H9 (cell line): ENCODE measurements around the gene SYT15B. TPM values are rescaled to one million over a fixed set of nuclear protein-coding genes. Genes with fewer than 3 reads are reported as not detected.
"Not testable (repeated sequence)": the region's sequence is repeated elsewhere in the genome, so short reads cannot be mapped to it uniquely, and the experiment has no call there.

Experiments used
- DNase-seq: peaks from one replicate; pipeline ENCODE4 v3.0.0-alpha.2; 2017
- H2AFZ ChIP-seq: one replicate; pipeline ENCODE4 v1.6.1; 2013; ENCODE audit warnings: mild to moderate bottlenecking, low read length, control low read depth, moderate library complexity
- H2AK5ac ChIP-seq: 2 replicates; pipeline ENCODE4 v1.6.1; 2013; ENCODE audit warnings: low read length, control low read depth, mixed read lengths; ENCODE audit not compliant: insufficient read length
- H2BK120ac ChIP-seq: one replicate; pipeline ENCODE4 v1.6.1; 2013; ENCODE audit warnings: low read depth, mild to moderate bottlenecking, low read length, control low read depth, inconsistent platforms; ENCODE audit not compliant: poor library complexity, severe bottlenecking
- H2BK12ac ChIP-seq: 2 replicates; pipeline ENCODE4 v1.6.1; 2013; ENCODE audit warnings: low read length, control low read depth, mixed read lengths, low read depth; ENCODE audit not compliant: insufficient read length
- H2BK15ac ChIP-seq: 2 replicates; pipeline ENCODE4 v1.6.1; 2013; ENCODE audit warnings: low read depth, low read length, control low read depth
- H2BK20ac ChIP-seq: one replicate; pipeline ENCODE4 v1.6.1; 2013; ENCODE audit warnings: low read depth, mild to moderate bottlenecking, low read length, control low read depth, inconsistent platforms; ENCODE audit not compliant: poor library complexity, severe bottlenecking
- H2BK5ac ChIP-seq: 2 replicates; pipeline ENCODE4 v1.6.1; 2013; ENCODE audit warnings: low read length, control low read depth, mixed read lengths; ENCODE audit not compliant: insufficient read length
- H3K14ac ChIP-seq: 2 replicates; pipeline ENCODE4 v1.6.1; 2013; ENCODE audit warnings: low read length, control low read depth; ENCODE audit not compliant: insufficient read depth
- H3K18ac ChIP-seq: 2 replicates; pipeline ENCODE4 v1.6.1; 2013; ENCODE audit warnings: low read depth, mild to moderate bottlenecking, mixed read lengths, low read length, control low read depth; ENCODE audit not compliant: insufficient read length
- H3K23ac ChIP-seq: 2 replicates; pipeline ENCODE4 v1.6.1; 2013; ENCODE audit warnings: low read length, control low read depth, mixed read lengths, low read depth; ENCODE audit not compliant: insufficient read length
- H3K23me2 ChIP-seq: 2 replicates; pipeline ENCODE4 v1.6.1; 2013; ENCODE audit warnings: low read depth, mild to moderate bottlenecking, mixed read lengths, low read length, control low read depth; ENCODE audit not compliant: insufficient read length, poor library complexity, severe bottlenecking
- H3K27ac ChIP-seq: 2 replicates; pipeline ENCODE4 v1.5.1; 2013; ENCODE audit warnings: low read length, control low read depth, mixed read lengths, low read depth; ENCODE audit not compliant: insufficient read length
- H3K27me3 ChIP-seq: 2 replicates; pipeline ENCODE4 v1.6.1; 2013; ENCODE audit warnings: low read length, control low read depth, inconsistent platforms; ENCODE audit not compliant: insufficient read depth
- H3K4ac ChIP-seq: 2 replicates; pipeline ENCODE4 v1.6.1; 2013; ENCODE audit warnings: low read depth, mild to moderate bottlenecking, control low read depth, inconsistent platforms, low read length, moderate library complexity
- H3K4me1 ChIP-seq: 2 replicates; pipeline ENCODE4 v1.6.1; 2013; ENCODE audit warnings: low read length, control low read depth, inconsistent platforms; ENCODE audit not compliant: insufficient read depth
- H3K4me2 ChIP-seq: 2 replicates; pipeline ENCODE4 v1.6.1; 2013; ENCODE audit warnings: low read length, control low read depth, mixed read lengths; ENCODE audit not compliant: insufficient read length, insufficient read depth
- H3K56ac ChIP-seq: 2 replicates; pipeline ENCODE4 v1.6.1; 2013; ENCODE audit warnings: low read depth, mild to moderate bottlenecking, mixed read lengths, low read length, control low read depth; ENCODE audit not compliant: insufficient read length
- H3K79me1 ChIP-seq: 2 replicates; pipeline ENCODE4 v1.6.1; 2013; ENCODE audit warnings: low read depth, mild to moderate bottlenecking, moderate library complexity, low read length, control low read depth, inconsistent platforms; ENCODE audit not compliant: insufficient read depth, poor library complexity, severe bottlenecking
- H3K79me2 ChIP-seq: 2 replicates; pipeline ENCODE4 v1.6.1; 2013; ENCODE audit warnings: low read length, control low read depth, inconsistent platforms; ENCODE audit not compliant: insufficient read depth
- H3K9ac ChIP-seq: 2 replicates; pipeline ENCODE4 v1.6.1; 2013; ENCODE audit warnings: low read length, control low read depth, mixed read lengths; ENCODE audit not compliant: insufficient read length; ENCODE audit errors: extremely low read depth
- H3K9me3 ChIP-seq: one replicate; pipeline ENCODE4 v1.6.1; 2013; ENCODE audit warnings: low read depth, low read length, inconsistent platforms; ENCODE audit not compliant: control insufficient read depth
- H3T11ph ChIP-seq: one replicate; pipeline ENCODE4 v1.6.1; 2013; ENCODE audit warnings: mild to moderate bottlenecking, low read length, control low read depth, inconsistent platforms
- H4K20me1 ChIP-seq: one replicate; pipeline ENCODE4 v1.6.1; 2013; ENCODE audit not compliant: control insufficient read depth, insufficient read length, insufficient read depth
- H4K5ac ChIP-seq: 2 replicates; pipeline ENCODE4 v1.6.1; 2013; ENCODE audit warnings: low read depth, mild to moderate bottlenecking, mixed read lengths, low read length, control low read depth; ENCODE audit not compliant: insufficient read length
- H4K8ac ChIP-seq: replicated peaks from 2 replicates; pipeline ENCODE4 v1.6.1; 2013; ENCODE audit warnings: low read length, control low read depth, mixed read lengths, low read depth; ENCODE audit not compliant: insufficient read length
- H4K91ac ChIP-seq: 2 replicates; pipeline ENCODE4 v1.6.1; 2013; ENCODE audit warnings: low read depth, mild to moderate bottlenecking, moderate library complexity, mixed read lengths, low read length, control low read depth; ENCODE audit not compliant: insufficient read length
- H3K27ac Mint-ChIP-seq, 3 experiments: 2 replicates in 2 of 3; 3 replicates in 1 of 3; pipeline ENCODE4 v1.8.0; 2020 to 2021; ENCODE audit warnings: mixed read lengths in 3 of 3, mild to moderate bottlenecking in 1 of 3, moderate library complexity in 1 of 3
- H3K27me3 Mint-ChIP-seq: 2 replicates; pipeline ENCODE4 v1.8.0; 2021; ENCODE audit warnings: low read depth, mild to moderate bottlenecking, moderate library complexity, mixed read lengths
- H3K36me3 Mint-ChIP-seq, 3 experiments: 2 replicates in 2 of 3; 3 replicates in 1 of 3; pipeline ENCODE4 v1.8.0; 2020 to 2021; ENCODE audit warnings: low read depth in 3 of 3, mixed read lengths in 3 of 3; ENCODE audit not compliant: insufficient read depth in 1 of 3
- H3K4me1 Mint-ChIP-seq, 2 experiments: 2 replicates each; pipeline ENCODE4 v1.8.0; 2020; ENCODE audit warnings: mixed read lengths in 2 of 2
- H3K4me3 Mint-ChIP-seq, 2 experiments: 2 replicates in 1 of 2; 3 replicates in 1 of 2; pipeline ENCODE4 v1.8.0; 2020 to 2021; ENCODE audit warnings: mild to moderate bottlenecking in 2 of 2, mixed read lengths in 2 of 2, moderate library complexity in 1 of 2
- H3K9me3 Mint-ChIP-seq, 2 experiments: 2 replicates in 1 of 2; 3 replicates in 1 of 2; pipeline ENCODE4 v1.8.0; 2020; ENCODE audit warnings: mild to moderate bottlenecking in 2 of 2, mixed read lengths in 2 of 2, moderate library complexity in 1 of 2
- WGBS: extraction: QIAGEN DNeasy Blood & Tissue Kit; methylation state at CpG from one replicate; pipeline ENCODE4 v1.1.7; 2013; ENCODE audit warnings: missing lambda C conversion rate, low lambda C conversion rate, mixed read lengths; ENCODE audit not compliant: insufficient read length; ENCODE audit errors: extremely low coverage; 5-methylcytosine and 5-hydroxymethylcytosine counted together
- total RNA-seq: library from RNA; stranded (reverse); gene quantifications from 2 replicates; pipeline ENCODE4 v1.2.1, GENCODE V29; 2021

The SYT15B gene
- total RNA-seq, 1 experiment from 2014 or later = 0.24 TPM

- DNase-seq, H3K4me1 ChIP-seq, H4K8ac ChIP-seq, H3K36me3 Mint-ChIP-seq, H2BK15ac ChIP-seq, H4K20me1 ChIP-seq, H2BK12ac ChIP-seq, H3K27me3 ChIP-seq, H3K27ac Mint-ChIP-seq, H3K23me2 ChIP-seq, H3K79me1 ChIP-seq, H4K5ac ChIP-seq, H2BK120ac ChIP-seq, H3K9ac ChIP-seq, H3K4me3 Mint-ChIP-seq, H3K9me3 ChIP-seq, H3T11ph ChIP-seq, H3K79me2 ChIP-seq, H2AFZ ChIP-seq, H2BK5ac ChIP-seq, H3K27ac ChIP-seq, H3K18ac ChIP-seq, H3K4me2 ChIP-seq, H3K9me3 Mint-ChIP-seq, H4K91ac ChIP-seq, H3K14ac ChIP-seq, H3K4ac ChIP-seq, H3K56ac ChIP-seq, H3K23ac ChIP-seq, H3K4me1 Mint-ChIP-seq, H2AK5ac ChIP-seq, H3K27me3 Mint-ChIP-seq, H2BK20ac ChIP-seq: not testable (repeated sequence)
- no CpG with 5 or more reads among the region's 13 CpGs for WGBS
These were observed 7.2 kb downstream of the SYT15B start for GRCh38 chr10:47756169-47756568.

- H3K9me3 Mint-ChIP-seq, H4K8ac ChIP-seq, H3K27me3 ChIP-seq, H3K36me3 Mint-ChIP-seq, H3K27ac Mint-ChIP-seq, H3K9ac ChIP-seq, H2BK15ac ChIP-seq, H3K56ac ChIP-seq, H3K4me1 Mint-ChIP-seq, H3K79me2 ChIP-seq, H3K27ac ChIP-seq, H2BK120ac ChIP-seq, H3K18ac ChIP-seq, H3K27me3 Mint-ChIP-seq, H3K14ac ChIP-seq, H3K9me3 ChIP-seq, H3K4me2 ChIP-seq, H3K23ac ChIP-seq, H3K23me2 ChIP-seq, H2AK5ac ChIP-seq, H3K4ac ChIP-seq, H3K4me1 ChIP-seq, H2BK5ac ChIP-seq, H3T11ph ChIP-seq, H3K4me3 Mint-ChIP-seq, DNase-seq, H4K91ac ChIP-seq, H2BK12ac ChIP-seq, H2AFZ ChIP-seq, H4K5ac ChIP-seq, H2BK20ac ChIP-seq, H3K79me1 ChIP-seq, H4K20me1 ChIP-seq: not testable (repeated sequence)
- no CpG with 5 or more reads among the region's 24 CpGs for WGBS
These were observed 9.5 kb downstream of the SYT15B start for GRCh38 chr10:47753871-47754270.
